ENCODE results near the gene RBM4. TPM values are rescaled to one million over a fixed set of nuclear protein-coding genes. Genes with fewer than 3 reads are reported as not detected.
"Not testable (repeated sequence)": the region's sequence is repeated elsewhere in the genome, so short reads cannot be mapped to it uniquely, and the experiment has no call there.

Gene RBM4
- polyA plus RNA-seq, 3 donors, result 268 to 292 (median 286) TPM

DNA sequence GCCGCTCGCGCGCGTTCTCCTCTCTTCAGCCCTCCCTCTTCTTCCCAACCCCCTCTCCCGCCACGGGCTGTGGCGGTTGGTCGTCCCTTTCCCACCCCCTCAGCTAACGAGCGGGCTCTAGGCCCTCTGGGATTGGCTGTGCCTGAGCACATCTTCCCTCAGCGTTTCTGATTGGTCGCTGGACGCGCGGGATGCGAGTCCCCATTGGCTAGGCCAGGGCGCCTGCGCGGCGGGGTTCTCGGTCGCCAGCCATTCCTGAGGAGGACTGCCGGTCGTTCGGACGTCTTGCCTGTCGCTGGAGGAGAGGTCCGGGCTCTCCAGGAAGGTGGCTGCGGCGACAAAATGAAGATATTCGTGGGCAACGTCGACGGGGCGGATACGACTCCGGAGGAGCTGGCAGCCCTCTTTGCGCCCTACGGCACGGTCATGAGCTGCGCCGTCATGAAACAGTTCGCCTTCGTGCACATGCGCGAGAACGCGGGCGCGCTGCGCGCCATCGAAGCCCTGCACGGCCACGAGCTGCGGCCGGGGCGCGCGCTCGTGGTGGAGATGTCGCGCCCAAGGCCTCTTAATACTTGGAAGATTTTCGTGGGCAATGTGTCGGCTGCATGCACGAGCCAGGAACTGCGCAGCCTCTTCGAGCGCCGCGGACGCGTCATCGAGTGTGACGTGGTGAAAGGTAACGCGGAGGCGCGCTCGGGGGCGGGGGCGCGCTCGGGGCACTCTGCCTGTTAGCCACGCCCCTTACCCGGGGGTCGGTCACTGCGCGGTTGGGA, 21.9 kb upstream of the RBM4 start, which contains the start of gene RBM14:
TSS of gene RBM14 (plus strand) at position 252 of the 776 bp plus-strand sequence. CDS start at position 343, 91 bp downstream.
- DNase-seq (ENCODE audit: low read depth in 3 of 3, low spot score in 2 of 3), result peak; percentile 97 to 99 (median 98)

DNA sequence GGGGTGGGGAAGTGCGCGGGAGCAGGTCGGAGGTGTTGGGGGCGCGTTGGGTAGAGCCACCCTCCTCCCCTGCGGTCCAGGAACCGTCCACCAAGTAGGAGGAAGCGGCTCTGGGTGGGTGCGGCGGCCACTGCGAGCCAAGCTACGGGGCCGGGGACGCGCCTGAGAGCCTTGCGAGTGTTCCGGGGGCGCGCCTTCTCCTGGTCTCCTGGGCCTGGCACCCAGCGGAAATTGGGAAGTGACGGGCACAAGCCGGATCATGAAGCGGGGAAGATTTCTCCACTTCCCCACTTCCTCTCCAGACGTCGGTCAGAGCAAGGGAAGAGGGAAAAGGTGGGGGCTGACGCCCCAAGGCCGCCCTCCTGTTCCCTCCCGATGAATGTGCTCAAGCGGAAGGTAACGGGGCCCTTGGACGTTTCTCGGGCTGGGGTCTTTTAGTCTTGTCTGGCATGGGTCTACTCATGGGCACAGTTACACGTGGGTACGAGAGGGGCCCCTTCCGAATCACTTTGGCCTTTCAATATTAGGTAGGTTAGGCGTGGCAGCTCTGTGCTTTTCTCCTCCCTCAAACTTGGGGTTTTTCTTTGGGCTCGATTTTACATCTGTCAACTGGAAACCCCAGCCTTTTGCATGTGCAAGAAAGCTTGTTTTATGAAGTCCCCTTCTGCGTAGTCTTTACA, 21.2 kb upstream of the RBM4 start:
- DNase-seq (ENCODE audit: low read depth in 3 of 3, low spot score in 2 of 3), result no peak

DNA sequence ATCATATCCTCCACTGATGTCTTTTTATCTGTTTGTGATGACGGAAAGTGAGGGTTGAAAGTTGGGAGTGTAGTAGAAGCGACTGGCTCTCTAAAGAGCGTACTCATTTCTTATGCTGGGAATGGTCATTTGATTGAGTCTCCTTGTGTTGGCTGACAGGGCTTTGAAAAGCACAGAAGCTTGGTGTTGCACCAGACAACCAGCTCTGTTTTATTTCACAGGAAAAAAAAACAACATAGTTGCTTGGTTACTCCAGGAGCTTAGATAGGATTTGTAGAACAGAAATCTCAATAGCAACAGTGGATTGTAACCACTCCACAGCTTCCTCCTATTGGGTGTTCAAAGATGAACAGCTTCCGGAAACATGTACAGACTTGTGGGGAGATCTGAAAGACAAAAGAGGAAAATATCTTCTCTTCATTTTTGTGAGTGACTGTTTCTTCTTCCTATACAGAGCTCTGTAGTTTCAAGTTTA, 19.4 kb upstream of the RBM4 start:
- no peak for DNase-seq (ENCODE audit: low read depth in 3 of 3, low spot score in 2 of 3)

DNA sequence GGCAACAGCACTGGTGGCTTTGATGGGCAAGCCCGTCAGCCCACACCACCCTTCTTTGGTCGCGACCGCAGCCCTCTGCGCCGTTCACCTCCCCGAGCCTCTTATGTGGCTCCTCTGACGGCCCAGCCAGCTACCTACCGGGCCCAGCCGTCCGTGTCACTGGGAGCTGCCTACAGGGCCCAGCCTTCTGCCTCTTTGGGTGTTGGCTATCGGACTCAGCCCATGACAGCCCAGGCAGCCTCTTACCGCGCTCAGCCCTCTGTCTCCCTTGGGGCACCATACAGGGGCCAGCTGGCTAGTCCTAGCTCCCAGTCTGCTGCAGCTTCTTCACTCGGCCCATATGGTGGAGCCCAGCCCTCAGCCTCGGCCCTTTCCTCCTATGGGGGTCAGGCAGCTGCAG, 14.1 kb upstream of the RBM4 start:
- no peak for DNase-seq (ENCODE audit: low read depth in 3 of 3, low spot score in 2 of 3)

DNA sequence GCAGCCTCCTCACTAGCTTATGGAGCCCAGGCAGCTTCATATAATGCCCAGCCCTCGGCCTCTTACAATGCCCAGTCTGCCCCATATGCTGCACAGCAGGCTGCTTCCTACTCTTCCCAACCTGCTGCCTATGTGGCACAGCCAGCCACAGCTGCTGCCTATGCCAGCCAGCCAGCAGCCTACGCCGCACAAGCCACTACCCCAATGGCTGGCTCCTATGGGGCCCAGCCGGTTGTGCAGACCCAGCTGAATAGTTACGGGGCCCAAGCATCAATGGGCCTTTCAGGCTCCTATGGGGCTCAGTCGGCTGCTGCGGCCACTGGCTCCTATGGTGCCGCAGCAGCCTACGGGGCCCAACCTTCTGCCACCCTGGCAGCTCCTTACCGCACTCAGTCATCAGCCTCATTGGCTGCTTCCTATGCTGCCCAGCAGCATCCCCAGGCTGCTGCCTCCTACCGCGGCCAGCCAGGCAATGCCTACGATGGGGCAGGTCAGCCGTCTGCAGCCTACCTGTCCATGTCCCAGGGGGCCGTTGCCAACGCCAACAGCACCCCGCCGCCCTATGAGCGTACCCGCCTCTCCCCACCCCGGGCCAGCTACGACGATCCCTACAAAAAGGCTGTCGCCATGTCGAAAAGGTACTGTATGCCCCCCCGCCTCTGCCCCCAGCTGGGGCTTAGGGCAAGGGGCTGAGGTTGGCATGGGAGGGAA, 13.3 kb upstream of the RBM4 start:
- no peak for DNase-seq (ENCODE audit: low read depth in 3 of 3, low spot score in 2 of 3)

DNA sequence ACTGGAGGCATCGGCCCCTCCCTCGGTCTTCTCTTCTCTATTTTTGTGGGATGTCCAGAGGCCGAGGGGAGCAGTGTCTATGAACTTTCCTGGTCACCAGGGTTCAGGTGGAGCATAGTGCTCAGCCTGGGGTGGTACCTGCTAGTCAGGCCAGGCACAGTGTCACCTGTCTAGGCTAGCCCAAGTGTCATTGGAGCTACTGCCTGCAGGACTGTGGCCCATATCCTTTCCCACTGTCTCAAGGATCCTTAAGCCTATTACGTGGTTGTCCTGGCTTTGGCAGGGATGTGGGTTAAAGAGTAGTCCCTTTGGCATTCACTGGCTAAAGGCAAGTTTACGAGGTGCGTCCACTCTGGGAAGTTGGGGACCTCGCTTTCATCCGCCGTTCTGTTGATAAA, 12.8 kb upstream of the RBM4 start:
- no peak for DNase-seq (ENCODE audit: low read depth in 3 of 3, low spot score in 2 of 3)

DNA sequence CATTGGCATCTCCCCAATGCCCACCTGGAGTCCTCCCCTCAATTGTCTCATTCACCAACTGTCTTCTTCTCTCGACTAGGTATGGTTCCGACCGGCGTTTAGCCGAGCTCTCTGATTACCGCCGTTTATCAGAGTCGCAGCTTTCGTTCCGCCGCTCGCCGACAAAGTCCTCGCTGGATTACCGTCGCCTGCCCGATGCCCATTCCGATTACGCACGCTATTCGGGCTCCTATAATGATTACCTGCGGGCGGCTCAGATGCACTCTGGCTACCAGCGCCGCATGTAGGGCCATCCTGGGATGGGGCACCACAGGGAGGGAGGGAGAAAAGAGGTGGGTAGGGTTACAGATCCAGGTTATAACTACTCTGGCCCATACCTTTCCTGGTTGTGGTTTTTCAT, 12.1 kb upstream of the RBM4 start:
- DNase-seq (ENCODE audit: low read depth in 3 of 3, low spot score in 2 of 3), result no peak

DNA sequence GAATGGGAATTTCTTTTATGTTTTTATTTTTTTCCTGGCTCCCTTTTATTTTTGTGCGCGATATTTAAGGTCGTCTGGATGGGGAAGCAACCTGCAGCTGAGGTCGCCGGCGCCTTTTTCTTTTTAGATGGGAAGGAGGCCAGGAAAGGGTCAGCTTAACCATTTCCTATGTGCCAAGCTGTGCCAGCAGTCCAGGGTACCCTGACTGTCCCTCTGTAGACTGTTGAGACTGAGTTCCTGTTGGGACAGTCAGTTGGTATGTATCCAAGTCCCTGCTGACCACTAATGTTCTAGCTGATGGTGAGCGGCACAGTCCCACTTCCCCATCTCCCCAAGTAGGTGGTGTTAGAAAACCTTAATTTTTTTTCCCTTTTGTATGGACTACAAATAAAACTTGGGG, 11.6 kb upstream of the RBM4 start:
- no peak for DNase-seq (ENCODE audit: low read depth in 3 of 3, low spot score in 2 of 3)

DNA sequence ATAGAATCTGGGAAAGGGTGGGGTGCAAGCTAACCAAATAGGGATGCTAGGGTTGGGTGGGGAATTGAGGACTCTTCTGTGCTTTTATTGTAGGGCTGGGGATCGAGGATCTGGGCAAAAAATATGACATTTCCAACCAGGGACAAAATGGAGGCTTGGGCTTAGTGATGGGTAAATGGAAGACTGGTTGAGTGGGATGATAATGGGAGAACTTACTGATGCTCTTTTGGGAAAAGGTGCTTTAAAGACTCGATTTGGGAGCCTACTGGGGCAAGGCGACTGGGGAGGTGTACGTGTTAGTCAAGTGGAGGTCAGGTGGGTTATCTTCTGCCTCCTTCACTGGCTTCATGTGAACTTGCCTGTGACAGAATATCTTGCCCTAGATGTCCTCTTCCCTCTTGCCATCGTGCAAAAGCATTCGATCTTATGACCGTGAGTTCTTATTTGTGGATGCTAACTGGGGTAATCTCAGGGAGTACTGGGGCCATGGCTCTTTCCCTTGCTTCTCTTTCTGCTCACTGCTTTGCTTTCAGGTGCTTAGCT, 10.4 kb upstream of the RBM4 start:
- no peak for DNase-seq (ENCODE audit: low read depth in 3 of 3, low spot score in 2 of 3)

DNA sequence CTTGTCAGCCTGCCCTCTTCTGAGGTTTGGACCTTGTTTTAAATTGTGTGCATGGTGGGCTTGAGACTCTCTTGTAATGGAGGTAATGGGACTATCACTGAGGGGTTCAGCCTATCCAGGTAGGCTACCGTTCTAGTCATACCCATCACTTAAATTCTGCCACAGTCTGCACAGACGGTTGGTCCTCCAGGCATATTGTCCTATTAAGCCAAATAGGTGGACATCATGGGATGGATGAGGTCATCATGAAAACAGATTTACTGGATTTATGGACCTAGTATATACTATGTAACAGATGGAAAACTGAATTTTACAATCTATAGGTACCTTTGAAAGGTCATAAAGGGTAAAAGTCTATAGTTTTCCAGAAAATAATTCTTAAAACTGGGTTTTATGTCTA, 9.1 kb upstream of the RBM4 start:
- no peak for DNase-seq (ENCODE audit: low read depth in 3 of 3, low spot score in 2 of 3)

DNA sequence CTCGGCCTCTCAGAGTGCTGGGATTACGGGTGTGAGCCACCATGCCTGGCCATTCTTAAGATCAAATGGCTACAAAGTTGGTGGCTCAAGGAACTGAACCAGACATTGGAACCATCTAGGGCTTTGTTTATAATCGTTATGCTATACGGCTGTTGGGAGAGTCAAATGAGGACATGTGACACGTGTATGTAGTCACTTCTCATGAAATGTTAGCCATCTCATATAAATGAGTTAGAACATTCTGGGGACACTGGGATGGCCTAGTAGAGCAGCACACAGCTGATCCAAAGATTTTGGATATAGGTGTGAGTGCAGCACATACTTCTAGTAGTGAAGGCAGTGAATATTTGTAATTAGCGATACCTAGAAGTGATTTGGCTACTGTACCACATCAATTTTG, 6.6 kb upstream of the RBM4 start:
- DNase-seq (ENCODE audit: low read depth in 3 of 3, low spot score in 2 of 3), result no peak

DNA sequence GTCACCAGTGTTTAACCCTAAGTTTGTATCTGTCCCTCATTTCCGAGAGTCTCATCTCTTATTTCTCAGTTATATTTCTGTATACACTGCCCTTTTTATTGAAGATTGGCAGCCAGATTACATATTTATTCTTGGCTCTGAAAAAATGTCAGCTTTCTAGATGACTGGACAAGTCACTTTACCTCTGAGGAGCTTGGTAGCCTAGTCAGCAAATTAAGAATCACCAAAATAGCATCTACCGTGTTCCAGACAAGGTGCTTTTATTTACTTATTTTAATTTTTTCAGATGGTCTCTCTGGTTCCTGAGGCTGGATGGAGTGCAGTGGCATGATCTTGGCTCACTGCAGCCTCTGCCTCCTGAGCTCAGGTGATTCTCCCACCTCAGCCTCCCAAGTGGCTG, 5.6 kb upstream of the RBM4 start:
- DNase-seq (ENCODE audit: low read depth in 3 of 3, low spot score in 2 of 3), result no peak

DNA sequence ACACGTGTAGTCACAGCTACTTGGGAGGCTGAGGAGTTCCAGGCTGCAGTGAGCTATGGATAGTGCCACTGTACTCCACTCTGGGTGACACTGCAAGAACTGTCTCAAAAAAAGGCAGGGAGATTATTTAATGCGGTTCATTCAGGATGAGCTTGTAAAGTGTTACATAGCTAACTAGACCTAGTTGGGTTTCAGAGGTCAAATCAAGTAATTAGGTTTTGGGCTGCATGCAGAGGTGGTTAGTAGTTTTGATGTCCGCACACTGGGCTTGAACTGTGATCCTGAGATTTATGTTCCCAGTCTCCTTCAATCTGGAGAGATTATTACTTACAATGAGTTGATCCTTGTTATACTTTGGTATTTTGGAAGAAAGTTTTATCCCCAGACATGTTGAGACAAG, 2.1 kb upstream of the RBM4 start:
- no peak for DNase-seq (ENCODE audit: low read depth in 3 of 3, low spot score in 2 of 3)

DNA sequence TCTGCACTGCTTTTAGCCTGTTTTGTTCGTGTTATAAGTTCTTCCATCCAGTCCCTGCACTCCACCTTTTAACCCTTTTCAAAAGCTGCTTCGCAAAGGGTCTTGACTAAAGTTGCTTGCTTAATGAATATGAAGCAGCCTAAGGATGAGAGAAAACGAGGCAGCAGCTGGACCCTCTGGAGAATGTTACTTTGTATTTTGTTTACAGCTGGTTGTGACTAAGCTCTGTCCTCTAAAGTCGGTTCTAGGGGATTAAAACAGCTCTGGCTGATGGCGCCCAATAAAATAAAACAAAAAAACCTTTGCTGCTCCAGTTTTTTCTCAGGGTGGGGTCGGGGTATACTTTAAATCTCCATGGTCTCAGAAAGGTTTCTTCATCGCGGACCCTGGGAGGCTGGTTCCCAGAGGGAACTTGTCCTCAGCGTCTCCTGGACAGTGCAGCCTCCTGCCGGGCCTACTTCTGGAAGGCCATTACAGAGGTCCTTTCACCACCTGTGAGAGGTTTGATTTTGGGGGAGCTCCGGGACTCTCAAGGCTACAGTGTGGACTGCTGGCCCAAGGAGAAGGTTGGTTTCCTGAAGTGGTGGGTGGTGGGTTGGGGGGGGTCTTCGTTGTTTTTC, 836 bp upstream of the RBM4 start:
- no peak for DNase-seq (ENCODE audit: low read depth in 3 of 3, low spot score in 2 of 3)

DNA sequence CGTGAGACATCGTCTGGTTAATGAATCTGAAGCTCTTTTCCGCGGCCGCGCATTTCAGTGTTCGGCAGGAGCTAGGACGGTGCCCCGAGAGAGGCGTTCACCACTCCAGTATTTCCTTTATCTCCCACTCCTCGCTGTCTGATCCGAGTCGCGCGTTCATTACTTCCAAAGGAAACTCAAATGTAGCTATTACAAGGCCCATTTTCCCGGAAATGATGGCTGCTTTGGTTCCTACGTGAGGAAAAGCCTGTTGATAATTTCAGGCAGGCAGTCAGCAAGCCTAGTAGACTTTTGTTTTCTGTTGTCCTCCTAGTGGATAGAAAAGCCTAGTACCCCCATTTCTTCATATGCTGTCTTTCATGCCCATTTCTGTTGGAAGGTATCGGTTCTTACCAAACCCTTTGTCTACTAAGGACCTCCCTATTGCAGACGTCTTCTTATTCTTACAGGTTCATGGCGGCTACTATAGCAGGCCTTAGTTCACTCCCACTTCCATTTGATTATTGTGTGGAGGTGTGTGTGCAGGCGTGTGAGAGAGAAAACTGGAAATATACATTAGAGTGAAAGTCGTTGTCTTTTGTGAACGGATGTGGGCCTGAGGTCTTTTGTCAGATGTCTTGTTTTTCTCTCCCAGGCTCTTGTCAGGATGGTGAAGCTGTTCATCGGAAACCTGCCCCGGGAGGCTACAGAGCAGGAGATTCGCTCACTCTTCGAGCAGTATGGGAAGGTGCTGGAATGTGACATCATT, 737 bp downstream of the RBM4 start:
- peak; percentile 29 to 41 (median 38) for DNase-seq (ENCODE audit: low read depth in 3 of 3, low spot score in 2 of 3)

DNA sequence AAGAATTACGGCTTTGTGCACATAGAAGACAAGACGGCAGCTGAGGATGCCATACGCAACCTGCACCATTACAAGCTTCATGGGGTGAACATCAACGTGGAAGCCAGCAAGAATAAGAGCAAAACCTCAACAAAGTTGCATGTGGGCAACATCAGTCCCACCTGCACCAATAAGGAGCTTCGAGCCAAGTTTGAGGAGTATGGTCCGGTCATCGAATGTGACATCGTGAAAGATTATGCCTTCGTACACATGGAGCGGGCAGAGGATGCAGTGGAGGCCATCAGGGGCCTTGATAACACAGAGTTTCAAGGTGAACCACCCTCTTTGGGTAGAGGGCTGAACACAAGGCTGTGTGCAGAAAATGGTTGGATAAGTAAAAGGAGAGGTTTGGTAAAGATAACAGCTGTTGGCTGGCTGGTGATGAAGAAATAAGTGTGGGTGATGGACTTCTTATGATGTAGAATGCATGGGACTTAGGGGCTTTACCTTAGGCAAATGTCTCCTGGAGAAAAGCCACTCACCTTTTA, 1.4 kb downstream of the RBM4 start:
- DNase-seq (ENCODE audit: low read depth in 3 of 3, low spot score in 2 of 3), result not testable (repeated sequence)

DNA sequence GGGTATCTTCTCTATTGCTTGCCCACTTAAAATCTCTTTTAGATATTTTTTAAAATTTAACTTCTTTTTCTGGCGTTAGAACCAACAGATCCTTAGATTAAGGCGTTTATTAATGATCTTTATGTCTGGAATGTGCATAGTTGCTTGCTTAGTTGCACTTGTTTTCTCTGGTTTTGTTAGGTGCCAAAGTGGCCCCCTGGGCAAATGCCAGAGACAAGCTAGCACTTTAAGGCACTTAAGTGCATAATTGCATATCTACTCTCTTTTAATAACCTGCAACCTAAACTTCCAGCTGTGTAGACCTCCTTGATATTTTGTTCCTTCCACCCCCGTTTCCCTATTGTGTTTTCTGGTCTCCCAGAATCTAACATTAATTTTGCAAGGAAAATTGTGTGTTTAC, 3.3 kb downstream of the RBM4 start:
- no peak for DNase-seq (ENCODE audit: low read depth in 3 of 3, low spot score in 2 of 3)

DNA sequence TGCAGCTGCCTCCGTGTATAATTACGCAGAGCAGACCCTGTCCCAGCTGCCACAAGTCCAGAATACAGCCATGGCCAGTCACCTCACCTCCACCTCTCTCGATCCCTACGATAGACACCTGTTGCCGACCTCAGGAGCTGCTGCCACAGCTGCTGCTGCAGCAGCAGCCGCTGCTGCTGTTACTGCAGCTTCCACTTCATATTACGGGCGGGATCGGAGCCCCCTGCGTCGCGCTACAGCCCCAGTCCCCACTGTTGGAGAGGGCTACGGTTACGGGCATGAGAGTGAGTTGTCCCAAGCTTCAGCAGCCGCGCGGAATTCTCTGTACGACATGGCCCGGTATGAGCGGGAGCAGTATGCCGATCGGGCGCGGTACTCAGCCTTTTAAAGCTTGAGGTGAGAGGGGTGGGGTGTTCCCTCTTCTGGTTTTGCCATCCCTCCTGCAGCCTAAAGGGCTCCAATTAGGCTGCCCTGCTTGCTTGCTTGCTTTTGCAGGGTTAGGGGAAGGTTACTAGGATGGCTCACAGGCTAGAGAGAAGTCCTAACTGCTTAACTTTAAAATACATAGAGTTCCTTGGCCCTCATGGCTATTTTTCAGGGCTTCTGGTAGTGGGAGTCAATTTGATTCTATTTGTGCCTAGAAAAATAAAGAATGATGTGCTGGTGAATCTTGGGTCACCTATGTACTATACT, 5.4 kb downstream of the RBM4 start:
- DNase-seq (ENCODE audit: low read depth in 3 of 3, low spot score in 2 of 3), result no peak

DNA sequence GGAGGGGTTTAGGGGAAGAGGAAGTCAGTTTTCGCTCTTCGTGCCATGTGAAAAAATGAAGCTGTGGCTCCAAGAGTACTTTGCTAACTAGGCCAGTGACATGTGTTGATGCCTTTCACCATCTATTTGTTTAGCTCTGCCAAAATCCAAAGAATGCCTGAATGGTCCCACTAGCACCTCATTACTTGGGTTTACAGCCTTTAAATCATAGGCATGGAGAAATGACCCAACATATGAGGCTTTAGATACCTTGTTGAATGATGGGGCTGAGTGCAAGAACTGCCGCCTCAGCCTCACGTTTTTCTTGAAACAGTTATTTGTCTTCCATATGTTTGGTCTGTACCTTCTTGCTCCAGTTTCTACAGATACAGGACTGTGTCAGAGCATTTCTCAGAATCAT, 8.3 kb downstream of the RBM4 start:
- no peak for DNase-seq (ENCODE audit: low read depth in 3 of 3, low spot score in 2 of 3)
